ENCODE data around the gene CEP131.
A peak's percentile ranks its signal among the peaks of the same experiment; 100 is the strongest.

CEP131 gene

GRCh38 chr17:81143717-81144422 is 78.9 kb downstream of the CEP131 start:
- no peak for DNase-seq

- DNase-seq: no peak
These were observed 79.6 kb downstream of the CEP131 start for GRCh38 chr17:81143200-81143527.

- DNase-seq: peak; percentile 65
These were observed 80.2 kb downstream of the CEP131 start for GRCh38 chr17:81142301-81143199.

GRCh38 chr17:81140695-81141094 is 82.1 kb downstream of the CEP131 start:
- no peak for DNase-seq

- no peak for DNase-seq
These were observed 82.7 kb downstream of the CEP131 start for GRCh38 chr17:81140018-81140417.

Data from activated naive CD4-positive, alpha-beta T cell treated with Interleukin-2 at 50 U/mL for 16 hours (primary cell).